Astrocyte of the cerebellum (primary cell): ENCODE measurements around the gene KATNB1.

Experiments
- DNase-seq: peaks from one replicate; pipeline ENCODE4 v3.0.0-alpha.2; 2011; ENCODE audit warnings: low read depth
- H3K4me3 ChIP-seq: 2 replicates; pipeline ENCODE4 v1.5.1; 2011; ENCODE audit warnings: mild to moderate bottlenecking, low read depth, low read length, moderate library complexity
- CTCF ChIP-seq: IDR thresholded peaks from 2 replicates; pipeline ENCODE4 v1.5.1; 2012; ENCODE audit warnings: low read length, low read depth, moderate library complexity, mild to moderate bottlenecking; ENCODE audit errors: missing control alignments
- in situ Hi-C: cut with HindIII; loops from 2 replicates; pipeline ENCODE4 v1.10.0; 2017; ENCODE audit warnings: low sequenced_read_pairs

KATNB1 gene

GRCh38 chr16:57735755-57736418 is at the start of gene KATNB1:
KATNB1 (plus strand) TSS chr16:57735770; CDS start chr16:57737244, 1,474 bp downstream.
- H3K4me3 ChIP-seq = peak within 1 kb of the TSS; percentile 80
- in situ Hi-C loops = no loop called here
- DNase-seq = no peak
- no peak for TF ChIP-seq CTCF

GRCh38 chr16:57686577-57686976 is 49.0 kb upstream of the KATNB1 start:
- in situ Hi-C loops = no loop called here
- no peak overlapping the region for H3K4me3 ChIP-seq
- no peak for DNase-seq
- TF ChIP-seq CTCF = no peak

- DNase-seq = no peak
- H3K4me3 ChIP-seq = no peak overlapping the region
- TF ChIP-seq CTCF = no peak
- in situ Hi-C loops = no loop called here
Observed at GRCh38 chr16:57687363-57687929, 48.1 kb upstream of the KATNB1 start.

- TF ChIP-seq CTCF = no peak
- no peak overlapping the region for H3K4me3 ChIP-seq
- DNase-seq = no peak
- in situ Hi-C loops = no loop called here
Observed at GRCh38 chr16:57688487-57688986, 47.0 kb upstream of the KATNB1 start.

- H3K4me3 ChIP-seq = no peak overlapping the region
- no peak for DNase-seq
- TF ChIP-seq CTCF = no peak
- in situ Hi-C loops = no loop called here
Observed at GRCh38 chr16:57688987-57689761, 46.4 kb upstream of the KATNB1 start.

- DNase-seq = no peak
- H3K4me3 ChIP-seq = no peak overlapping the region
- TF ChIP-seq CTCF = no peak
- in situ Hi-C loops = no loop called here
Observed at GRCh38 chr16:57689762-57690558, 45.6 kb upstream of the KATNB1 start.
